Peyer's patch (tissue), 4 donors: Measurements from ENCODE around the gene PDLIM7. TPM values are rescaled to one million over a fixed set of nuclear protein-coding genes. Genes with fewer than 3 reads are reported as not detected.

Source experiments
- DNase-seq, 3 donors: peaks; one replicate each; pipeline ENCODE4 v3.0.0-alpha.2; 2017 to 2019
- H3K27ac ChIP-seq, 4 donors: fragments of 200-600 bp; sonication (generic); one replicate each; pipeline ENCODE4 v1.5.1; 2016 to 2019
- H3K27me3 ChIP-seq, 2 donors: fragments of 200-600 bp; sonication (generic); one replicate each; pipeline ENCODE4 v1.5.1; 2019
- H3K36me3 ChIP-seq, 3 donors: fragments of 200-600 bp; sonication (generic); one replicate each; pipeline ENCODE4 v1.5.1; 2016 to 2019
- H3K4me1 ChIP-seq, 4 donors: fragments of 200-600 bp; sonication (generic); one replicate each; pipeline ENCODE4 v1.5.1; 2016 to 2019
- H3K4me3 ChIP-seq, 4 donors: fragments of 200-600 bp; sonication (generic); 1 replicate in 3 of 4; 2 replicates in 1 of 4; pipeline ENCODE4 v1.5.1; 2016 to 2019; ENCODE audit warnings: mild to moderate bottlenecking in 1 of 4
- H3K9me3 ChIP-seq, 4 donors: fragments of 200-600 bp; sonication (generic); one replicate each; pipeline ENCODE4 v1.5.1; 2016 to 2019; ENCODE audit warnings: mild to moderate bottlenecking in 1 of 4
- POLR2A ChIP-seq, 2 donors: fragments of 450-650 bp; IDR thresholded peaks; one replicate each; pipeline ENCODE4 v1.5.1; 2017; ENCODE audit warnings: antibody characterized with exemption in 2 of 2, mild to moderate bottlenecking in 2 of 2, moderate library complexity in 2 of 2
- total RNA-seq, 4 donors: library from RNA; depleted of rRNA; stranded (reverse); fragments of >200 nt; gene quantifications; one replicate each; pipeline ENCODE4 v1.1.0, GENCODE V29; 2016
- TF ChIP-seq, protein P1 (sequence below), 6 experiments: fragments of 450-650 bp in 4 of 6; fragments of 200-600 bp in 2 of 6; sonication (generic) in 1 of 6; IDR thresholded peaks; one replicate each; pipeline ENCODE4 v1.5.1; 2017 to 2019; ENCODE audit warnings: antibody characterized with exemption in 6 of 6, mild to moderate bottlenecking in 3 of 6, moderate library complexity in 1 of 6

Gene PDLIM7
- total RNA-seq, 4 donors from 2014 or later: 17.4 to 137 (median 23.3) TPM

- Histone ChIP-seq H3K4me1 (peaks cover 4 to 33% (median 24%) of the 10 kb centered on the region in 4 donors), H3K4me3 (no peak overlapping the region), H3K27me3 (no peaks in the 10 kb centered on the region), H3K9me3 (no peaks in the 10 kb centered on the region), H3K36me3 (no peaks in the 10 kb centered on the region), H3K27ac (no peak overlapping the region)
- no peak for TF ChIP-seq POLR2A (IDR thresholded peaks at IDR 0.05)
- TF ChIP-seq, protein P1, sequence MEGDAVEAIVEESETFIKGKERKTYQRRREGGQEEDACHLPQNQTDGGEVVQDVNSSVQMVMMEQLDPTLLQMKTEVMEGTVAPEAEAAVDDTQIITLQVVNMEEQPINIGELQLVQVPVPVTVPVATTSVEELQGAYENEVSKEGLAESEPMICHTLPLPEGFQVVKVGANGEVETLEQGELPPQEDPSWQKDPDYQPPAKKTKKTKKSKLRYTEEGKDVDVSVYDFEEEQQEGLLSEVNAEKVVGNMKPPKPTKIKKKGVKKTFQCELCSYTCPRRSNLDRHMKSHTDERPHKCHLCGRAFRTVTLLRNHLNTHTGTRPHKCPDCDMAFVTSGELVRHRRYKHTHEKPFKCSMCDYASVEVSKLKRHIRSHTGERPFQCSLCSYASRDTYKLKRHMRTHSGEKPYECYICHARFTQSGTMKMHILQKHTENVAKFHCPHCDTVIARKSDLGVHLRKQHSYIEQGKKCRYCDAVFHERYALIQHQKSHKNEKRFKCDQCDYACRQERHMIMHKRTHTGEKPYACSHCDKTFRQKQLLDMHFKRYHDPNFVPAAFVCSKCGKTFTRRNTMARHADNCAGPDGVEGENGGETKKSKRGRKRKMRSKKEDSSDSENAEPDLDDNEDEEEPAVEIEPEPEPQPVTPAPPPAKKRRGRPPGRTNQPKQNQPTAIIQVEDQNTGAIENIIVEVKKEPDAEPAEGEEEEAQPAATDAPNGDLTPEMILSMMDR (IDR thresholded peaks at IDR 0.05): no peak
- DNase-seq: no peak
These were observed 48.0 kb downstream of the PDLIM7 start for GRCh38 chr5:177449140-177450061.

DNA sequence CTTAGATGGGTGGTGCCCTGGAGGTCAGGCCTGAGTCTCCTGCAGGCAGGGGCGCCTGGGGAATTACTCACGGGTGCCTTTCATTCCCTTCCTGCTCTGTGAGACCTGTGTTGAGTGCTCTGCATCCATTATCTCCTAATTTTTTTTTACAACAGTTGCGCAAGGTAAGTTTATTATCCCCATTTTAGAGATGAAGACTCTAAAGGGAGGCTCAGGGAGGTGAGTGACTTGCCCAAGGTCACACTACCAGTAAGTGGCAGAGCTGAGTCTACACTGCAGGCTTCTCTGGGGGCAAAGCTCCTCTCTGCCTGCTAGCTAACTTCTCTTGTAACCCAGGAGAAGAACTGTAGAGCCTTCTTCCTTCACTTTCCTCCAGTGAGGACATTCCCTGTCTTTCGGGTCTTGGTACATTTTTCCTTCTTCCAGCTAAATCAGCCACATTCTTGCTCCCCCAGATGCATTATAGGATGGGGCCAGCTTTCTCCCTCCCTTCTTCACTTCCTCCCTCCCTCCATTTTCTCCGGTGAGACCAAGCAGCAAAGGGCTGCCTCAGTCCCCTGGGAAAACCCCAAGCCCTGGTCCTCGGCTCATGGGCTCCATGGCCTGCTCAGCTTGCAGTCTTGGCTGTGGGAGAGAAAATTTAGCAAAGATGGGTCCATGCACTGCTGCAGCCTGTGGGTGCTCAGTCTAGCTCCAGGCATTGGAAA, 49.0 kb downstream of the PDLIM7 start:
- no peaks in the 10 kb centered on the region for H3K27me3 ChIP-seq
- no peak overlapping the region for H3K4me3 ChIP-seq
- H3K27ac ChIP-seq: no peak overlapping the region
- H3K4me1 ChIP-seq: peaks cover 4 to 24% (median 18%) of the 10 kb centered on the region in 4 donors
- DNase-seq: no peak
- no peaks in the 10 kb centered on the region for H3K36me3 ChIP-seq
- no peak for TF ChIP-seq POLR2A (IDR thresholded peaks at IDR 0.05)
- TF ChIP-seq, protein P1 (IDR thresholded peaks at IDR 0.05): no peak
- H3K9me3 ChIP-seq: no peaks in the 10 kb centered on the region

GRCh38 chr5:177447611-177448243, 49.7 kb downstream of the PDLIM7 start:
- no peaks in the 10 kb centered on the region for H3K9me3 ChIP-seq
- H3K36me3 ChIP-seq: no peaks in the 10 kb centered on the region
- peaks cover 4 to 23% (median 18%) of the 10 kb centered on the region in 4 donors for H3K4me1 ChIP-seq
- peak overlapping the region in 2 of 4 donors; percentile 54 to 83 for H3K27ac ChIP-seq
- TF ChIP-seq, protein P1 (IDR thresholded peaks at IDR 0.05): peak in 1 of 6 experiments; percentile 7
- no peak for TF ChIP-seq POLR2A (IDR thresholded peaks at IDR 0.05)
- DNase-seq: peak in 1 of 3 donors; percentile 72
- peak overlapping the region in 3 of 4 donors; percentile 74 to 87 (median 77) for H3K4me3 ChIP-seq
- no peaks in the 10 kb centered on the region for H3K27me3 ChIP-seq

DNA sequence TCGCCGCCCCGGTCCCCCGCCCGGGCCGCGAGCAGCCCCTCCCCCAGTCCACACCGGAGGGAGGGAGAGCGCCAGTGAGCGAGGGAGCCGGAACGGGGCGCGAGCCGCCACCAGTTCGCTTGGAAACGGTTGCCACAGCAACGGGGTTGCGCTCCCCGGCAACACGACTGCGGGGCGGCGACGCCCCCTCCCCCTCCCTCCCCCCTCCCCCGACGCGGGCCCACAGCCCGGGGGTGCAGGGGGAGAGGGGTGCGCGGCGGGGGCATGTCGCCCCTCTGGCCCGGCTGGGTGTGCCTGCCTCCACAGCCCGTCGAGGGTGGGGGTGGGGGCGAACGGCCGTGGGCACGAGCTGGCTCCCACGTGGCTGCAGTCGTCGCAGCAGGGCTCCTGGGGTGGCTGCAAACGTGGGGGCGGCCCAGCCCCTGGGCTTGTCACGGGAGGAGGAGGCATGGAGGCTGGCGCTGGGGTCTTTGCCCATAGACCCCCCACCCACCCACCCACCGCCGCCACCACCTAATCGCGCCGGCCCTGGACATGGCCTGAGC, 50.3 kb downstream of the PDLIM7 start:
- H3K9me3 ChIP-seq: no peaks in the 10 kb centered on the region
- DNase-seq: peak in 2 of 3 donors; percentile 66 to 77
- H3K27me3 ChIP-seq: no peaks in the 10 kb centered on the region
- TF ChIP-seq, protein P1 (IDR thresholded peaks at IDR 0.05): no peak
- no peak for TF ChIP-seq POLR2A (IDR thresholded peaks at IDR 0.05)
- H3K27ac ChIP-seq: peak overlapping the region; percentile 40 to 83 (median 58)
- peaks cover 4 to 23% (median 18%) of the 10 kb centered on the region in 4 donors for H3K4me1 ChIP-seq
- H3K36me3 ChIP-seq: peaks cover 0 to 4% (median 0%) of the 10 kb centered on the region in 3 donors
- H3K4me3 ChIP-seq: peak overlapping the region; percentile 48 to 87 (median 76)
